T-helper 1 cell treated with Interleukin-12 subunit alpha and Interleukin-12 subunit beta and Interleukin-4 antibody, amounts not matched to agents 30 μg/mL and 1 μg/mL, for 36 hours (primary cell): ENCODE measurements around the gene PRKD1.

Source experiments
- H3K27ac Mint-ChIP-seq: one replicate; pipeline ENCODE4 v1.8.0; 2021; ENCODE audit warnings: mild to moderate bottlenecking, mixed read lengths
- H3K27me3 Mint-ChIP-seq: one replicate; pipeline ENCODE4 v1.8.0; 2021; ENCODE audit warnings: low read depth, mixed read lengths
- H3K36me3 Mint-ChIP-seq: one replicate; pipeline ENCODE4 v1.8.0; 2021; ENCODE audit warnings: low read depth, mixed read lengths
- H3K4me1 Mint-ChIP-seq: one replicate; pipeline ENCODE4 v1.8.0; 2021; ENCODE audit warnings: low read depth, mixed read lengths
- H3K4me3 Mint-ChIP-seq: one replicate; pipeline ENCODE4 v1.8.0; 2021; ENCODE audit warnings: mild to moderate bottlenecking, moderate library complexity, mixed read lengths
- H3K9me3 Mint-ChIP-seq: one replicate; pipeline ENCODE4 v1.8.0; 2021; ENCODE audit warnings: mixed read lengths

The PRKD1 gene

GRCh38 chr14:29603696-29604095 lies 324.0 kb downstream of the PRKD1 start:
- no peaks in the 10 kb centered on the region for H3K4me1 Mint-ChIP-seq
- H3K36me3 Mint-ChIP-seq: no peaks in the 10 kb centered on the region
- no peak overlapping the region for H3K27ac Mint-ChIP-seq
- peaks cover 21% of the 10 kb centered on the region for H3K9me3 Mint-ChIP-seq
- H3K4me3 Mint-ChIP-seq: no peak overlapping the region
- H3K27me3 Mint-ChIP-seq: no peaks in the 10 kb centered on the region

- Mint-ChIP-seq H3K4me1 (no peaks in the 10 kb centered on the region), H3K9me3 (peaks cover 26% of the 10 kb centered on the region), H3K36me3 (no peaks in the 10 kb centered on the region), H3K4me3 (no peak overlapping the region), H3K27ac (no peak overlapping the region), H3K27me3 (no peaks in the 10 kb centered on the region)
These were observed 326.0 kb downstream of the PRKD1 start for GRCh38 chr14:29601616-29602015.

GRCh38 chr14:29587761-29588470 lies 339.7 kb downstream of the PRKD1 start:
- no peaks in the 10 kb centered on the region for H3K36me3 Mint-ChIP-seq
- H3K9me3 Mint-ChIP-seq: peaks cover 13% of the 10 kb centered on the region
- no peak overlapping the region for H3K27ac Mint-ChIP-seq
- H3K4me3 Mint-ChIP-seq: no peak overlapping the region
- no peaks in the 10 kb centered on the region for H3K27me3 Mint-ChIP-seq
- H3K4me1 Mint-ChIP-seq: no peaks in the 10 kb centered on the region

- Mint-ChIP-seq H3K27ac (no peak overlapping the region), H3K27me3 (no peaks in the 10 kb centered on the region), H3K4me3 (no peak overlapping the region), H3K4me1 (no peaks in the 10 kb centered on the region), H3K9me3 (peaks cover 20% of the 10 kb centered on the region), H3K36me3 (no peaks in the 10 kb centered on the region)
These were observed 340.6 kb downstream of the PRKD1 start for GRCh38 chr14:29587046-29587445.

- Mint-ChIP-seq H3K4me3 (no peak overlapping the region), H3K9me3 (peaks cover 29% of the 10 kb centered on the region), H3K27ac (no peak overlapping the region)
These were observed 342.7 kb downstream of the PRKD1 start for GRCh38 chr14:29584992-29585391.

GRCh38 chr14:29580763-29581162 lies 346.9 kb downstream of the PRKD1 start:
- Mint-ChIP-seq H3K36me3 (no peaks in the 10 kb centered on the region), H3K27me3 (no peaks in the 10 kb centered on the region), H3K27ac (no peak overlapping the region), H3K4me3 (no peak overlapping the region), H3K9me3 (peaks cover 19% of the 10 kb centered on the region), H3K4me1 (no peaks in the 10 kb centered on the region)

More at GRCh38 chr14:29584992-29585391, 342.7 kb downstream of the PRKD1 start:
- H3K27me3 Mint-ChIP-seq: no peaks in the 10 kb centered on the region
- H3K4me1 Mint-ChIP-seq: no peaks in the 10 kb centered on the region
- H3K36me3 Mint-ChIP-seq: no peaks in the 10 kb centered on the region

GRCh38 chr14:29579838-29580237 lies 347.8 kb downstream of the PRKD1 start:
- Mint-ChIP-seq H3K4me1 (no peaks in the 10 kb centered on the region), H3K27ac (no peak overlapping the region), H3K27me3 (no peaks in the 10 kb centered on the region), H3K4me3 (no peak overlapping the region), H3K9me3 (peaks cover 20% of the 10 kb centered on the region), H3K36me3 (no peaks in the 10 kb centered on the region)

GRCh38 chr14:29576927-29577326 lies 350.7 kb downstream of the PRKD1 start:
- Mint-ChIP-seq H3K4me1 (no peaks in the 10 kb centered on the region), H3K27ac (no peak overlapping the region), H3K36me3 (no peaks in the 10 kb centered on the region), H3K9me3 (peaks cover 25% of the 10 kb centered on the region), H3K4me3 (no peak overlapping the region), H3K27me3 (no peaks in the 10 kb centered on the region)

- Mint-ChIP-seq H3K36me3 (no peaks in the 10 kb centered on the region), H3K4me1 (no peaks in the 10 kb centered on the region), H3K4me3 (no peak overlapping the region), H3K27ac (no peak overlapping the region), H3K9me3 (peaks cover 36% of the 10 kb centered on the region), H3K27me3 (no peaks in the 10 kb centered on the region)
These were observed 358.5 kb downstream of the PRKD1 start for GRCh38 chr14:29569194-29569593.

GRCh38 chr14:29566194-29566593 lies 361.5 kb downstream of the PRKD1 start:
- Mint-ChIP-seq H3K4me3 (no peak overlapping the region), H3K9me3 (peaks cover 29% of the 10 kb centered on the region)

DNA sequence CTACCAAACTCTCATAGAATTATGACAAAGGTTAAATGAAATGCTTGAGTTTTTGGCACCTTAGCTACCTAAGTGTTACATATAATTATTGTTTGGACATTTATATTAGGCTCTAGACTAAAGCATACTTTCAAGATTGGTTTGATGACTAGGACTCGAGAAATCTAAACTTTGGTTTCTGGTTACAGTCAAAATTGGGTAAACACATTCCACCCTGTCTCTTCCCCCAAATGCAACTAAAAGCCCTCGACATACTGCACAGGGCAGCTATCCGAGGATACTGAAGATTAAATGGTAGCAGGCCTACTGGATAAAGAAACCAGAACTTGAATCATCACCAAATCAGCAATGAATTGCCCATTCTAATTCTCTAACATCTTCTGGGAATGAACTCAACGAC lies 369.1 kb downstream of the PRKD1 start:
- no peaks in the 10 kb centered on the region for H3K4me1 Mint-ChIP-seq
- H3K27ac Mint-ChIP-seq: no peak overlapping the region

More at GRCh38 chr14:29566194-29566593, 361.5 kb downstream of the PRKD1 start:
- no peak overlapping the region for H3K27ac Mint-ChIP-seq
- H3K27me3 Mint-ChIP-seq: no peaks in the 10 kb centered on the region
- no peaks in the 10 kb centered on the region for H3K4me1 Mint-ChIP-seq
- H3K36me3 Mint-ChIP-seq: no peaks in the 10 kb centered on the region

DNA sequence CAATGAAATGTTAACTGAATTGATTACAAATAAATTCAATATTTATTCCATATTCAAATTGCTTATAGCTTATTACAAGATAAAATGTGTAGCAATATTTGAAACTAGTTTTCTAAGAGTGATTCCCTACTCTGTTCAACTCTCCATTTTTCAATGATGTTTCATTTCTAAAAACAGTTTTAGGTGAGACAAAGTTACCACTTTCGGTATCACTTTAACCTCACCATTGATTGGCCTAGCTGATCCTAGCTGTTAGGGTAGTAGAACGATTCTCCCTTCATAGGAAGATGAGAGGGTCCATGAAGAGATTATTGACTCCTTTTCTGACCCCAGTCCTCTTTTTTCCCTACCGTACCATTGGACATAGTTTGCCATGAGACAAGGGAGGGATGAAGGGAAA lies 373.3 kb downstream of the PRKD1 start:
- H3K27me3 Mint-ChIP-seq: no peaks in the 10 kb centered on the region

More for the DNA sequence above, 369.1 kb downstream of the PRKD1 start:
- no peaks in the 10 kb centered on the region for H3K27me3 Mint-ChIP-seq
- H3K36me3 Mint-ChIP-seq: no peaks in the 10 kb centered on the region
- peaks cover 8% of the 10 kb centered on the region for H3K9me3 Mint-ChIP-seq
- no peak overlapping the region for H3K4me3 Mint-ChIP-seq

DNA sequence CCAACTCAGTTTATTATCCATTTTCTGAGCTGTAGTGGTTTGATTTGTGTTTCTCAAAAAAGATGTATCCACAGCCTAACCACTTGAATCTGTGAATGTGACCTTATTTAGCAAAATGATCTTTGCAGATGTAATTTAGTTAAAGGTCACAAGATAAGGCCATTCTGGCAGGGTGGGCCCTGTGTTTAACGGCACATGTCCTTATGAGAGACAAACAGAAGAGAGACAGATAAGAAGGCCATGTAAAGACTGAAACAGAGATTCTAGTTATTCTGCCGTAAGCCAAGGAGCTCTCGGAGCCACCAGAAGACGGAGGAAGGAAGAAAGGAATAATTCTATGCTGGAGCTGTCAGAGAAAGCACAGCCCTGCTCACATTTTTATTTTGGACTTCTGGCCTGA lies 374.2 kb downstream of the PRKD1 start:
- H3K4me3 Mint-ChIP-seq: no peak overlapping the region
- H3K4me1 Mint-ChIP-seq: no peaks in the 10 kb centered on the region
- no peaks in the 10 kb centered on the region for H3K36me3 Mint-ChIP-seq
- H3K27ac Mint-ChIP-seq: no peak overlapping the region
- H3K27me3 Mint-ChIP-seq: no peaks in the 10 kb centered on the region
- H3K9me3 Mint-ChIP-seq: peaks cover 4% of the 10 kb centered on the region

More for the DNA sequence above, 373.3 kb downstream of the PRKD1 start:
- Mint-ChIP-seq H3K27ac (no peak overlapping the region), H3K4me3 (no peak overlapping the region), H3K36me3 (no peaks in the 10 kb centered on the region), H3K4me1 (no peaks in the 10 kb centered on the region), H3K9me3 (peaks cover 4% of the 10 kb centered on the region)

- Mint-ChIP-seq H3K4me1 (no peaks in the 10 kb centered on the region), H3K27me3 (no peaks in the 10 kb centered on the region), H3K36me3 (no peaks in the 10 kb centered on the region), H3K4me3 (no peak overlapping the region), H3K9me3 (no peaks in the 10 kb centered on the region), H3K27ac (no peak overlapping the region)
These were observed 378.7 kb downstream of the PRKD1 start for GRCh38 chr14:29548948-29549370.

GRCh38 chr14:29545714-29546113 lies 381.9 kb downstream of the PRKD1 start:
- Mint-ChIP-seq H3K27ac (no peak overlapping the region), H3K4me3 (no peak overlapping the region), H3K27me3 (no peaks in the 10 kb centered on the region), H3K9me3 (peaks cover under 1% of the 10 kb centered on the region), H3K36me3 (no peaks in the 10 kb centered on the region), H3K4me1 (no peaks in the 10 kb centered on the region)
